Measurements from ENCODE around the gene MARCHF7. TPM values are rescaled to one million over a fixed set of nuclear protein-coding genes. Genes with fewer than 3 reads are reported as not detected.
"Not testable (repeated sequence)": the region's sequence is repeated elsewhere in the genome, so short reads cannot be mapped to it uniquely, and the experiment has no call there.

Gene MARCHF7
- total RNA-seq, 1 donor from 2014 or later, result 78.7 TPM

DNA sequence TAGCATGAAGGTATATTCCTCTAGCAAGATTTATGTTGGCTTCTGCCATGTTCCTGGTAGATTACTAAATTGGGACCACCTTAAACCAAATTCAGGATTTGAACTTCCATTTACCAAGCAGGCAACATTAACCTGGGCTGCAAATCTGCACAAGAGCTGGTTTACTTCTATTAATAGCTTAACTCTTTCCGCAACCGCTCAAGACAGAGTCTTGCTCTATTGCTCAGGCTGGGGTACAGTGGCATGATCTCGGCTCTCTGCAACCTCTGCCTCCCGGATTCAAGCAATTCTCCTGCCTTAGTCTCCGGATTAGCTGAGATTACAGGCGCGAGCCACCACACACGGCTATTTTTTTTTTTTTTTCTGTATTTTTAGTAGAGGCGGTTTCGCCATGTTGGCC is 8.4 kb downstream of the MARCHF7 start:
- peaks cover 67% of the 10 kb centered on the region for H3K4me1 Mint-ChIP-seq (ENCODE audit: low read depth)
- peaks cover 4% of the 10 kb centered on the region for H3K9me3 Mint-ChIP-seq (ENCODE audit: low read depth)
- no peak for DNase-seq (ENCODE audit: low spot score)
- peaks cover 21% of the 10 kb centered on the region for H3K36me3 Mint-ChIP-seq (ENCODE audit: low read depth)
- H3K4me3 Mint-ChIP-seq (ENCODE audit: unreplicated experiment), result no peak overlapping the region
- H3K27me3 Mint-ChIP-seq (ENCODE audit: low read depth), result no peaks in the 10 kb centered on the region
- TF ChIP-seq, protein P1, sequence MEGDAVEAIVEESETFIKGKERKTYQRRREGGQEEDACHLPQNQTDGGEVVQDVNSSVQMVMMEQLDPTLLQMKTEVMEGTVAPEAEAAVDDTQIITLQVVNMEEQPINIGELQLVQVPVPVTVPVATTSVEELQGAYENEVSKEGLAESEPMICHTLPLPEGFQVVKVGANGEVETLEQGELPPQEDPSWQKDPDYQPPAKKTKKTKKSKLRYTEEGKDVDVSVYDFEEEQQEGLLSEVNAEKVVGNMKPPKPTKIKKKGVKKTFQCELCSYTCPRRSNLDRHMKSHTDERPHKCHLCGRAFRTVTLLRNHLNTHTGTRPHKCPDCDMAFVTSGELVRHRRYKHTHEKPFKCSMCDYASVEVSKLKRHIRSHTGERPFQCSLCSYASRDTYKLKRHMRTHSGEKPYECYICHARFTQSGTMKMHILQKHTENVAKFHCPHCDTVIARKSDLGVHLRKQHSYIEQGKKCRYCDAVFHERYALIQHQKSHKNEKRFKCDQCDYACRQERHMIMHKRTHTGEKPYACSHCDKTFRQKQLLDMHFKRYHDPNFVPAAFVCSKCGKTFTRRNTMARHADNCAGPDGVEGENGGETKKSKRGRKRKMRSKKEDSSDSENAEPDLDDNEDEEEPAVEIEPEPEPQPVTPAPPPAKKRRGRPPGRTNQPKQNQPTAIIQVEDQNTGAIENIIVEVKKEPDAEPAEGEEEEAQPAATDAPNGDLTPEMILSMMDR (IDR thresholded peaks at IDR 0.05), result no peak
- H3K27ac Mint-ChIP-seq (ENCODE audit: unreplicated experiment), result no peak overlapping the region

DNA sequence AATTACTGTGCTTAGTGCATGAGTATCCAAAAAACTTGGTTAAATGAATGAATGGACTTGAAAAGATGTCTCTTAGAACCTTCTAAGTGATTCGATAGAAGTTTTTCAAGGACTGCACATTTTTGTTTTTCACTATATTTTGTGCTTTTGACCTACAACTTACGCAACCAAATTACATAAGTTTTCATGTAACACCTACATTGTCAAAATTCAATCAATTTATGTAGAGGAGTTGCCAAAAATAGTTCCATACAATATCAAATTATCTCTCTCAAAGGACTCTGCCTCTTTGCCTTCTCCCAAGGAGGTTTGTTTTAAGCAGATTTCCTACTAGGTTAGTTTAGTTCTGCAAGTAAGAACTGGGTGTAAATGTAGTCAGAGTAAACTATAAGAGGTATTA is 10.3 kb downstream of the MARCHF7 start:
- no peaks in the 10 kb centered on the region for H3K27me3 Mint-ChIP-seq (ENCODE audit: low read depth)
- peaks cover 54% of the 10 kb centered on the region for H3K4me1 Mint-ChIP-seq (ENCODE audit: low read depth)
- H3K36me3 Mint-ChIP-seq (ENCODE audit: low read depth), result peaks cover 16% of the 10 kb centered on the region
- TF ChIP-seq, protein P1 (IDR thresholded peaks at IDR 0.05), result no peak
- no peak overlapping the region for H3K4me3 Mint-ChIP-seq (ENCODE audit: unreplicated experiment)
- peaks cover 5% of the 10 kb centered on the region for H3K9me3 Mint-ChIP-seq (ENCODE audit: low read depth)
- no peak overlapping the region for H3K27ac Mint-ChIP-seq (ENCODE audit: unreplicated experiment)
- DNase-seq (ENCODE audit: low spot score), result no peak

DNA sequence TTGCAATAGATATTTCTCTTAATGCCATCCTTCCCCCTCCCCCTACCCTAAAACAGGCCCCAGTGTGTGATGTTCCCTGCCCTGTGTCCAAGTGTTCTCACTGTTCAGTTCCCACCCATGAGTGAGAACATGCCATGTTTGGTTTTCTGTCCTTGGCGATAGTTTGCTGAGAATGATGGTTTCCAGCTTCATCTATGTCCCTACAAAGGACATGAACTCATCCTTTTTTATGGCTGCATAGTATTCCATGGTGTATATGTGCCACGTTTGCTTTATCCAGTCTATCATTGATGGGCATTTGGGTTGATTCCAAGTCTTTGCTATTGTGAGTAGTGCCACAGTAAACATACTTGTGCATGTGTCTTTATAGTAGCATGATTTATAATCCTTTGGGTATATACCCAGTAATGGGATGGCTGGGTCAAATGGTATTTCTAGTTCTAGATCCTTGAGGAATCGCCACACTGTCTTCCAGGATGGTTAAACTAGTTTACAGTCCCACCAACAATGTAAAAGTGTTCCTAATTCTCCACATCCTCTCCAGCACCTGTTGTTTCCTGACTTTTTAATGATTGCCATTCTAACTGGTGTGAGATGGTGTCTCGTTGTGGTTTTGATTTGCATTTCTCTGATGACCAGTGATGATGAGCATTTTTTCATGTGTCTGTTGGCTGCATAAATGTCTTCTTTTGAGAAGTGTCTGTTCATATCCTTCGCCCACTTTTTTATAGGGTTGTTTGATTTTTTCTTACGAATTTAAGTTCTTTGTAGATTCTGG is 12.7 kb downstream of the MARCHF7 start:
- Mint-ChIP-seq H3K4me1 (ENCODE audit: low read depth) (peaks cover 49% of the 10 kb centered on the region), H3K36me3 (ENCODE audit: low read depth) (peaks cover 11% of the 10 kb centered on the region)
- not testable (repeated sequence) for H3K27ac Mint-ChIP-seq (ENCODE audit: unreplicated experiment); DNase-seq (ENCODE audit: low spot score); H3K27me3 Mint-ChIP-seq (ENCODE audit: low read depth); H3K9me3 Mint-ChIP-seq (ENCODE audit: low read depth); H3K4me3 Mint-ChIP-seq (ENCODE audit: unreplicated experiment)

DNA sequence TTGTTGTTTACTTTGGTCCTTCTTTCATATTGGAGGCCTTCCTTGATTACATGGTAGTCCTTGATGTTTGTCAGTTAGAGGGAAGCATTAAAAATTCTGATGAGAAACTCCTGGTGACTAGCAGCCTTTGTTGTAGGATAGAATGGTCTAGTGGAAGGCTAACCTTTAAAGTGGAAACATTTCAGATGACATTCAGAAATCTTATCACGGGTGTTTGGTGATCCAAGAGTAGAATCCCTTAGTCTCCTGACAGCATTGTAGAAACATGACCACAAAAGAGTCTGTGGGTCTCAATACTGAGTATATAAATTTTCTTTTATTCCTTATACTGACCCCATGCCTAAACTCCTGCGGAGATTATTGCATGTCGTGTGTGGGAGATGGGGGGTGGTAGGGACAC is 13.4 kb downstream of the MARCHF7 start:
- DNase-seq (ENCODE audit: low spot score), result no peak
- peaks cover 5% of the 10 kb centered on the region for H3K9me3 Mint-ChIP-seq (ENCODE audit: low read depth)
- peaks cover 8% of the 10 kb centered on the region for H3K36me3 Mint-ChIP-seq (ENCODE audit: low read depth)
- H3K4me3 Mint-ChIP-seq (ENCODE audit: unreplicated experiment), result no peak overlapping the region
- peaks cover 50% of the 10 kb centered on the region for H3K4me1 Mint-ChIP-seq (ENCODE audit: low read depth)
- TF ChIP-seq, protein P1 (IDR thresholded peaks at IDR 0.05), result no peak
- no peaks in the 10 kb centered on the region for H3K27me3 Mint-ChIP-seq (ENCODE audit: low read depth)
- H3K27ac Mint-ChIP-seq (ENCODE audit: unreplicated experiment), result no peak overlapping the region

DNA sequence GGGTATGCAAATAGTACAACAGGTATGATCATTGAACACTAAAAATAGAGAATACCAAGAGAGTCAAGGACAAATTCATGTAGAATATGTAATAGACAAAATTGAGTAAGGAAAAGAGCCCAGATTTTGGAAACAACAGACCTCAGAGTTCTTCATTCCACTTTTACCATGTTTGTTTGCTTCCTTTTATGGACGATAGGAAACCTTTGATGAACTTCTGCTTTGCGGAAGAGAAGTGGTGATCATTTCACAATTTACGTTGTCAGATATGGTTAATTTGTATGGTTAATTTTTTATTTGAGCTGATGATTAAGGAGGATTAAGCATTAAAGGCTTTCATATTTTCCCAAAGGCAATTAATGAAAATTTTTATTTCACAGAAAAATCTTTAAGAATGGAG is 16.3 kb downstream of the MARCHF7 start:
- H3K4me1 Mint-ChIP-seq (ENCODE audit: low read depth), result peaks cover 29% of the 10 kb centered on the region
- no peaks in the 10 kb centered on the region for H3K27me3 Mint-ChIP-seq (ENCODE audit: low read depth)
- DNase-seq (ENCODE audit: low spot score), result no peak
- H3K9me3 Mint-ChIP-seq (ENCODE audit: low read depth), result peaks cover 5% of the 10 kb centered on the region
- no peak overlapping the region for H3K4me3 Mint-ChIP-seq (ENCODE audit: unreplicated experiment)
- H3K36me3 Mint-ChIP-seq (ENCODE audit: low read depth), result peaks cover 12% of the 10 kb centered on the region
- TF ChIP-seq, protein P1 (IDR thresholded peaks at IDR 0.05), result no peak
- H3K27ac Mint-ChIP-seq (ENCODE audit: unreplicated experiment), result no peak overlapping the region

DNA sequence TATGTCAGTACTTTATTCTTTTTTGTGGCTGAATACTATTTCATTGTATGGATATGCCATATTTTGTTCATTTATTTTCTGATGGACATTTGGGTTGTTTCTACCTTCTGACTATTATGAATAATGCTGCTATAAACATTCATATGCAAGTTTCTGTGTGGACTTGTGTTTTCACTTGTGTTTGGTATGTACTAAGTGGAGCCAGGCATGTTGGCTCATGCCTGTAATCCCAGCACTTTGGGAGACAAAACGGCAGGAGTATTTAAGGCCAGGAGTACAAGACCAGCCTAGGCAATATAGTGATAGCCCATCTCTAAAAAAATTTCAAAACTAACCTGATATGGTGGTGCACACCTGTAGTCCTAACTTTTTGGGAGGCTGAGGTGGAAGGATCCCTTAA is 23.3 kb downstream of the MARCHF7 start:
- Mint-ChIP-seq H3K4me1 (ENCODE audit: low read depth) (peaks cover 13% of the 10 kb centered on the region), H3K9me3 (ENCODE audit: low read depth) (no peaks in the 10 kb centered on the region), H3K27ac (ENCODE audit: unreplicated experiment) (no peak overlapping the region), H3K36me3 (ENCODE audit: low read depth) (peaks cover 24% of the 10 kb centered on the region), H3K4me3 (ENCODE audit: unreplicated experiment) (no peak overlapping the region), H3K27me3 (ENCODE audit: low read depth) (no peaks in the 10 kb centered on the region)
- TF ChIP-seq, protein P1 (IDR thresholded peaks at IDR 0.05), result no peak
- no peak for DNase-seq (ENCODE audit: low spot score)

Measured in chondrocyte (in vitro differentiated cells).